Keratinocyte (primary cell): ENCODE measurements around the gene CYP1A1.

ENCODE experiments used
- CTCF ChIP-seq, 3 experiments: IDR thresholded peaks in 1 of 3; conservative IDR thresholded peaks in 1 of 3; optimal IDR thresholded peaks in 1 of 3; 2 replicates in 2 of 3; 3 replicates in 1 of 3; pipeline versions ENCODE3 to v1.5.1; 2011; ENCODE audit warnings: low read length in 3 of 3, mild to moderate bottlenecking in 3 of 3, moderate library complexity in 2 of 3, control low read depth in 1 of 3, inconsistent platforms in 1 of 3; ENCODE audit not compliant: insufficient read depth in 2 of 3; ENCODE audit errors: extremely low read depth in 1 of 3
- EZH2 ChIP-seq: IDR thresholded peaks from one replicate; pipeline ENCODE4 v1.6.1; 2012; ENCODE audit warnings: inconsistent platforms, mild to moderate bottlenecking, low read length, moderate library complexity

GRCh38 chr15:74710319-74711094 lies 14.8 kb downstream of the CYP1A1 start:
- TF ChIP-seq CTCF (optimal IDR thresholded peaks at IDR 0.05 in 1 of 3, IDR thresholded peaks at IDR 0.05 in 1 of 3, conservative IDR thresholded peaks at IDR 0.05 in 1 of 3; ENCODE audit: extremely low read depth in 1 of 3, insufficient read depth in 2 of 3, low read length in 3 of 3) (no peak), EZH2 (no peak)
